Measurements from ENCODE around the gene RNF8. TPM values are rescaled to one million over a fixed set of nuclear protein-coding genes. Genes with fewer than 3 reads are reported as not detected.

Gene RNF8
- polyA plus RNA-seq, 1 experiment = 13.3 TPM

DNA sequence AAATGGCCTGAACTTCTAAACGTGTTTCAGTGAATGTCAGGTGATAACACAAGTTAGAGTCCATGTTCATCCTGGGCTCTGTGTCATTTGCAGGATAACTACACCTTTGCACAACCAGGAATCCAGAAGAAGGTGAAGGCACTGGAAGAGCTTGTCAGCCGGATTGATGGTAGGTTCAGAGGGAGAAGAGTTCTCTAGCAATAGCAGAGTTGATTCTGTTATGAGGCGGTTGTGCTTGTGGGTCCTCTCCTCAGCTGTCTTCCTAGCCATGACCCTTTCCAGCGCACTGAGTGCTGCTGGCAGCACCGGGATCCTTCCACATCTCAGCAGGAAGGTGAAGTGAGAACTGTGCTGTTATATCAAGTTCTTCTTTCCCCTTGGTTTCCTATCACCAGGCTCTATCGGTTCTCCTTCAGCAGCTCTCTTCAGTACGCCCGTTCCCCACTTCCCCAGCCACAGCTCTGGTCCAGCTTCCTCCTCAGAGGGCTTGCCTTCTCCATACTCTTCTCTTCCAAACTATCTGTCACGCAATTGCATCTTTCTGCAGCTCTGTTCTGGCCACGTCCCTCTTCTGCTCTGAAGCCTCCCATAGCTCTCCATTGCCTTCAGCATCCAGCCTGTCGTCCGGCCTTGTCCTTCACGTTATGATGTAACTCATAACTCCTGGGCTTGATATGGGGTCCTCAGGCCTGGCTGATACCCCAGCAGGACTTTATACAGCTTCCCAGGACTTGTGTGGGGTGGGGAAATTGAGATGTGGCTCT lies 39.9 kb upstream of the RNF8 start:
- Histone ChIP-seq H3K4me3 (ENCODE audit: low read depth, low read length) (no peak overlapping the region), H3K27me3 (ENCODE audit: control insufficient read depth, insufficient read depth, low read length) (no peaks in the 10 kb centered on the region), H3K36me3 (ENCODE audit: control insufficient read depth, insufficient read depth, low read length) (peaks cover 24% of the 10 kb centered on the region)
- TF ChIP-seq, protein P1, sequence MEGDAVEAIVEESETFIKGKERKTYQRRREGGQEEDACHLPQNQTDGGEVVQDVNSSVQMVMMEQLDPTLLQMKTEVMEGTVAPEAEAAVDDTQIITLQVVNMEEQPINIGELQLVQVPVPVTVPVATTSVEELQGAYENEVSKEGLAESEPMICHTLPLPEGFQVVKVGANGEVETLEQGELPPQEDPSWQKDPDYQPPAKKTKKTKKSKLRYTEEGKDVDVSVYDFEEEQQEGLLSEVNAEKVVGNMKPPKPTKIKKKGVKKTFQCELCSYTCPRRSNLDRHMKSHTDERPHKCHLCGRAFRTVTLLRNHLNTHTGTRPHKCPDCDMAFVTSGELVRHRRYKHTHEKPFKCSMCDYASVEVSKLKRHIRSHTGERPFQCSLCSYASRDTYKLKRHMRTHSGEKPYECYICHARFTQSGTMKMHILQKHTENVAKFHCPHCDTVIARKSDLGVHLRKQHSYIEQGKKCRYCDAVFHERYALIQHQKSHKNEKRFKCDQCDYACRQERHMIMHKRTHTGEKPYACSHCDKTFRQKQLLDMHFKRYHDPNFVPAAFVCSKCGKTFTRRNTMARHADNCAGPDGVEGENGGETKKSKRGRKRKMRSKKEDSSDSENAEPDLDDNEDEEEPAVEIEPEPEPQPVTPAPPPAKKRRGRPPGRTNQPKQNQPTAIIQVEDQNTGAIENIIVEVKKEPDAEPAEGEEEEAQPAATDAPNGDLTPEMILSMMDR (IDR thresholded peaks at IDR 0.05; ENCODE audit: insufficient read depth, low read depth, low read length) = no peak
- no peak for DNase-seq (ENCODE audit: low read depth)
- ChIA-PET CTCF (interaction anchor here (0.9 to 4.5 kb wide), 6 partner anchors 8 to 68 kb away, joined by 3 to 21 read pairs (median 7); no protein-coding TSS in a partner anchor), POLR2A (no interaction called here)

DNA sequence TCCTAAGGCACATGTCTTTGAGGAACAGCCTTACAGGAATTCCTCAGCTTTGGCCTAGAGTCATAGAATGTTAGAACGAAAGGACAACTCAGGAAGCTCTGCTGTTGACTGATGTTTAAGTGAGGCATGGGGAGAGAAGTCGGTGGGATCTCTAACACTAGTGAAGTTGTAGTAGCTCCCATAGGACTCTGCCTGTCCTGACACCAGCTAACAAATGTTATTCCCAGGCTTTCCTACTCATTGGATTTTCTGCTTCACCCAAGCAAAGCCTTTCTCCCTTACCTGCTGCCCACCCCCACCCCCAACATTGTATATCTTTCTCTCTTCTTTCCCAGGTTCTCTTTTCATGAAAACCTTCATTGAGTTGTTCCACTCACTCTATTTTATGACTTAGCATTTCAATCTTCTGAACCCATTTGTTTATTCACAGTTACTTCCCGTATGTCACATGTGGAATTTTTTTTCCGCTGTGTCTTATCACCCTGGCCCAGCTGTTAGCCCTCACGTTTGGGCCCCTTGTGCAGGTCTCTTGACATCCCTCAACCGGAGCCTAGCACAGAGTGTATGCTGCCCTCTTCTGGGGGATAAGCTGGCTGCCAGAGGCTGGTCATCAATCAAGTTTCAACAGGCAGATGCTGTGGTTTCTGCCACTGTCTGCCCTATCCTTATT lies 39.2 kb upstream of the RNF8 start:
- no peak for DNase-seq (ENCODE audit: low read depth)
- POLR2A ChIA-PET = no interaction called here
- CTCF ChIA-PET = interaction anchor here (0.7 to 4.5 kb wide), 7 partner anchors 9 to 130 kb away, joined by 3 to 21 read pairs (median 4); no protein-coding TSS in a partner anchor
- TF ChIP-seq, protein P1 (IDR thresholded peaks at IDR 0.05; ENCODE audit: insufficient read depth, low read depth, low read length) = peak; percentile 52
- Histone ChIP-seq H3K27me3 (ENCODE audit: control insufficient read depth, insufficient read depth, low read length) (no peaks in the 10 kb centered on the region), H3K4me3 (ENCODE audit: low read depth, low read length) (no peak overlapping the region), H3K36me3 (ENCODE audit: control insufficient read depth, insufficient read depth, low read length) (peaks cover 26% of the 10 kb centered on the region)

DNA sequence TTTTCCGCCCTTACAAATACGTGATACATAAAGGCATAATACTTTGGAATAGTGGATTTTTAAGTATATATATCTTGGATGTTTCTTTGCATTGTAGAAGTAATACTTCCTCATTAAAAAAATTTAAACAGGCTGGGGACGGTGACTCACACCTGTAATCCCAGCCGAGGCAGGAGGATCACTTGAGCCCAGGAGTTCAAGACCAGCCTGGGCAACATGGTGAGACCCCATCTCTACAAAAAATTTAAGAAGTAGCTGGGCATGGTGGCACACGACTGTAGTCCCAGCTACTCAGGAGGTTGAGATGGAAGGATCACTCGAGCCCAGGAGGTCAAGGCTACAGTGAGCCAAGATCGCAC lies 38.6 kb upstream of the RNF8 start:
- Histone ChIP-seq H3K36me3 (ENCODE audit: control insufficient read depth, insufficient read depth, low read length) (peaks cover 26% of the 10 kb centered on the region), H3K27me3 (ENCODE audit: control insufficient read depth, insufficient read depth, low read length) (no peaks in the 10 kb centered on the region), H3K4me3 (ENCODE audit: low read depth, low read length) (no peak overlapping the region)
- TF ChIP-seq, protein P1 (IDR thresholded peaks at IDR 0.05; ENCODE audit: insufficient read depth, low read depth, low read length) = no peak
- no peak for DNase-seq (ENCODE audit: low read depth)
- CTCF ChIA-PET = interaction anchor here (0.7 to 4.5 kb wide), 6 partner anchors 9 to 129 kb away, joined by 3 to 21 read pairs (median 7); no protein-coding TSS in a partner anchor
- POLR2A ChIA-PET = no interaction called here

DNA sequence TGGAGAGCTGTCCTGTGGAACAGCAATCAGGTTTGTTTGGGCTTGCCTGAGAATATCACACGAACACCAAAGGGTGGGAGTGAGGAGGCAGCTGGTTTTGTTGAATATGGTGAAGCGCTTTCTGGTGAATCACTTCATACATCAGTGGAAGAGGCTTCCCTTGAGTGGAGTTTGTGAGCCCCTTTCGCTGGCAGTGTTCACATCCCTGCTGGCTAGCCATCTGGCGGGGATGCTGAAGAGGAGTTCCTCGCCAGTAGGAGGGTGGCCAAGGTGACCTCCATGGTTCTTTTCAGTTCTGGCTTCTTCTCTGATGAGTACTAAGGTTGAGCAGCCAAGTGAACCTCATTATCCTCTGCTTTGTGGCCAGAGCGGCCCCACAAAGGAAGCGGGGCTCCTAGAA lies 37.7 kb upstream of the RNF8 start:
- POLR2A ChIA-PET = no interaction called here
- H3K4me3 ChIP-seq (ENCODE audit: low read depth, low read length) = no peak overlapping the region
- DNase-seq (ENCODE audit: low read depth) = no peak
- CTCF ChIA-PET = interaction anchor here (1.3 to 4.5 kb wide), 3 partner anchors 10 to 375 kb away, joined by 5 to 21 read pairs (median 18); no protein-coding TSS in a partner anchor
- H3K27me3 ChIP-seq (ENCODE audit: control insufficient read depth, insufficient read depth, low read length) = no peaks in the 10 kb centered on the region
- TF ChIP-seq, protein P1 (IDR thresholded peaks at IDR 0.05; ENCODE audit: insufficient read depth, low read depth, low read length) = no peak
- peaks cover 27% of the 10 kb centered on the region for H3K36me3 ChIP-seq (ENCODE audit: control insufficient read depth, insufficient read depth, low read length)

DNA sequence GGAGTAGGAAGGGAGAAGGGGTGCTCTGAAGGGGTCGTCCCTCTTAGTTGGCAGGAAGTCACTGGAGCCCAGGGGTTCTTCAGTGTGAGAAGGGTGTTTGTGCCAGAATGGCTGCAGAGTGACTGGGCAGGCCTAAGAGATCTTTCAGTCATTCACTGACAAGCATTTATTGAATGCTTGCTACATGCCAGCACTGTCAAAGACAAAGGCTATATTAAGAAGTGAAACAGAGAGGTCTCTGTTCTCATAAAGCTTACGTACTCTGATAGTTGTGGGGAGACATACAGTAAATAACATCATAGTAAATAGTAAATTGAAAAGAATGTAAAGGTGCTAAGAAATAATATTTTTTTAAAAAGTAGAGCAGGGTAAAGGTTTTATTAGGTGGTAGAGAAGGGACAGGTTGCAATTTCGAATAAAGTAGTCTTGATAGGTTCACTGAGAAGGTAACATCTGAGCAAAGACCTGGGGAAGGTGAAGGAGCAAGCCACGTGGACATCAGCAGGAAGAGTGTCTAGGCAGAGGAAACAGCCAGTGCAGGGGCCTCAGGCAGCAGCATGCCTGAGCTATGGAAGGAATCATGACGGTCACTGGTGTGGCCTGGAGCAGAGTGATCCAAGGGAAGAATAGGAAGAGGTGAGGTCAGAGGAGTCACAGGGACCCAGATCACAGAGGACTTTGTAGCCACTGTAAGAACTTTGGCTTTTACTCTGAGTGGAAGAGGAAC lies 36.3 kb upstream of the RNF8 start:
- TF ChIP-seq, protein P1 (IDR thresholded peaks at IDR 0.05; ENCODE audit: insufficient read depth, low read depth, low read length) = no peak
- H3K36me3 ChIP-seq (ENCODE audit: control insufficient read depth, insufficient read depth, low read length) = peaks cover 27% of the 10 kb centered on the region

More for the DNA sequence above, 36.3 kb upstream of the RNF8 start:
- POLR2A ChIA-PET = no interaction called here
- Histone ChIP-seq H3K4me3 (ENCODE audit: low read depth, low read length) (no peak overlapping the region), H3K27me3 (ENCODE audit: control insufficient read depth, insufficient read depth, low read length) (no peaks in the 10 kb centered on the region)
- CTCF ChIA-PET = interaction anchor here (1.3 to 1.5 kb wide), 2 partner anchors 14 to 374 kb away, joined by 4 to 5 read pairs; no protein-coding TSS in a partner anchor
- no peak for DNase-seq (ENCODE audit: low read depth)
